Ammon's horn (tissue), 1 donor: ENCODE data around the gene ARF1.

Experiments used
- DNase-seq: peaks from one replicate; pipeline ENCODE4 v3.0.0-alpha.2; 2016; ENCODE audit warnings: low spot score

The ARF1 gene

GRCh38 chr1:228071839-228072657, 10.5 kb upstream of the ARF1 start:
- no peak for DNase-seq

- no peak for DNase-seq
These were observed 9.9 kb upstream of the ARF1 start for GRCh38 chr1:228072658-228073043.

- DNase-seq, result no peak
These were observed 9.2 kb upstream of the ARF1 start for GRCh38 chr1:228073061-228073856.

- DNase-seq, result no peak
These were observed 8.5 kb upstream of the ARF1 start for GRCh38 chr1:228073857-228074545.

GRCh38 chr1:228074954-228075730, 7.4 kb upstream of the ARF1 start:
- no peak for DNase-seq

- DNase-seq, result no peak
These were observed 6.7 kb upstream of the ARF1 start for GRCh38 chr1:228075801-228076271.

- DNase-seq, result no peak
These were observed 5.6 kb upstream of the ARF1 start for GRCh38 chr1:228076796-228077430.

- no peak for DNase-seq
These were observed 4.8 kb upstream of the ARF1 start for GRCh38 chr1:228077565-228078330.

- DNase-seq, result no peak
These were observed 3.5 kb upstream of the ARF1 start for GRCh38 chr1:228079013-228079412.

- no peak for DNase-seq
These were observed 2.8 kb upstream of the ARF1 start for GRCh38 chr1:228079601-228080263.

- no peak for DNase-seq
These were observed 1.4 kb upstream of the ARF1 start for GRCh38 chr1:228081144-228081543.

GRCh38 chr1:228081578-228082213, 812 bp upstream of the ARF1 start:
- DNase-seq, result no peak

GRCh38 chr1:228082918-228083870, 686 bp downstream of the ARF1 start:
- DNase-seq, result no peak

GRCh38 chr1:228083871-228084278, 1.4 kb downstream of the ARF1 start:
- DNase-seq, result peak; percentile 57

GRCh38 chr1:228084325-228084724, 1.8 kb downstream of the ARF1 start:
- peak; percentile 46 for DNase-seq

GRCh38 chr1:228084797-228085196, 2.3 kb downstream of the ARF1 start:
- no peak for DNase-seq

- DNase-seq, result no peak
These were observed 2.9 kb downstream of the ARF1 start for GRCh38 chr1:228085287-228085951.

GRCh38 chr1:228087771-228088251, 5.3 kb downstream of the ARF1 start:
- no peak for DNase-seq
